Hepatocyte (in vitro differentiated cells): ENCODE data around the gene BCAS3.

ENCODE experiments used
- EZH2phosphoT487 ChIP-seq: fragments of 200-600 bp; sonication (generic); IDR thresholded peaks from one replicate; pipeline ENCODE4 v1.6.1; 2018; ENCODE audit warnings: antibody characterized with exemption, mild to moderate bottlenecking, low read depth, moderate library complexity; ENCODE audit not compliant: unreplicated experiment, severe bottlenecking
- TF ChIP-seq, protein P1 (sequence below): fragments of 200-600 bp; sonication (generic); IDR thresholded peaks from 2 replicates; pipeline ENCODE4 v1.5.1; 2016; ENCODE audit warnings: antibody characterized with exemption, mild to moderate bottlenecking; ENCODE audit not compliant: poor library complexity

DNA sequence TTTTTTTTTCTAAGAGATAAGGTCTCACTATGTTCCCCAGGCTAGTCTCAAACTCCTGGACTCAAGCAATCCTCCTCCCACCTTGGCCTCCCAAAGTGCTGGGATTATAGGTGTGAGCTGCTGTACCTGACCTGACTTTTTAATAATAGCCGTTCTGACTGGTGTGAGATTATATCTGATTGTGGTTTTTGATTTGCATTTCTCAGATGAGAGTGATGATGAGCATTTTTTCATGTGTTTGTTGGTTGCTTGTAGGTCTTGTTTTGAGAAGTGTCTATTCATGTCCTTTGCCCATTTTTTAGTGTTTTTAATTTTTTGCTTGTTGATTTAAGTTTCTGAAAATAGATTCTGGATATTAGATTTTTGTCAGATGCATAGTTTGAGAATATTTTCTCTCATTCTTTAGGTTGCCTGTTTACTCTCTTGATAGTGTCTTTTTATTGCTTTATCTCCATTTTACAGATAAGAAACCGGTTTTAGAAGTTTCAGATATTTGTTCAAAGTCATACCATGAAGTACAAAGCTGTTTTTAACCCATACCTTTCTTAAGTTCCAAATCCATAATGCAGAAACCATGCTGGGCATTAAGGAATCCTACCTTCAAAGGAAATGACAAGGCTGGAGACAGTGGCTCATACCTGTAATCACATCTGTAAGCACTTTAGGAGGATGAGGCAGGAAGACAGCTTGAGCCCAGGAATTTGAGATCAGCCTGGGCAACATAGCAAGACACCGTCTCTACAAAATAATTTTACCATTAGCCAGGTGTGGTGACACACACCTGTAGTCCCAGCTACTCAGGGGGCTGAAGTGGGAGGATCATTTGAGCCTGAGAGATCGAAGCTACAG lies 553.5 kb downstream of the BCAS3 start:
- TF ChIP-seq, protein P1, sequence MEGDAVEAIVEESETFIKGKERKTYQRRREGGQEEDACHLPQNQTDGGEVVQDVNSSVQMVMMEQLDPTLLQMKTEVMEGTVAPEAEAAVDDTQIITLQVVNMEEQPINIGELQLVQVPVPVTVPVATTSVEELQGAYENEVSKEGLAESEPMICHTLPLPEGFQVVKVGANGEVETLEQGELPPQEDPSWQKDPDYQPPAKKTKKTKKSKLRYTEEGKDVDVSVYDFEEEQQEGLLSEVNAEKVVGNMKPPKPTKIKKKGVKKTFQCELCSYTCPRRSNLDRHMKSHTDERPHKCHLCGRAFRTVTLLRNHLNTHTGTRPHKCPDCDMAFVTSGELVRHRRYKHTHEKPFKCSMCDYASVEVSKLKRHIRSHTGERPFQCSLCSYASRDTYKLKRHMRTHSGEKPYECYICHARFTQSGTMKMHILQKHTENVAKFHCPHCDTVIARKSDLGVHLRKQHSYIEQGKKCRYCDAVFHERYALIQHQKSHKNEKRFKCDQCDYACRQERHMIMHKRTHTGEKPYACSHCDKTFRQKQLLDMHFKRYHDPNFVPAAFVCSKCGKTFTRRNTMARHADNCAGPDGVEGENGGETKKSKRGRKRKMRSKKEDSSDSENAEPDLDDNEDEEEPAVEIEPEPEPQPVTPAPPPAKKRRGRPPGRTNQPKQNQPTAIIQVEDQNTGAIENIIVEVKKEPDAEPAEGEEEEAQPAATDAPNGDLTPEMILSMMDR = no peak
- no peak for TF ChIP-seq EZH2phosphoT487
